Cardiac fibroblast (primary cell): ENCODE data around the gene OR52N4.

Source experiments
- DNase-seq, 2 donors: peaks; one replicate each; pipeline versions ENCODE4 v3.0.0 to v3.0.0-alpha.2; 2010; ENCODE audit warnings: low read depth in 2 of 2
- H3K4me3 ChIP-seq, 2 donors: replicated peaks in 1 of 2; 1 replicate in 1 of 2; 2 replicates in 1 of 2; pipeline ENCODE4 v1.5.1; 2011; ENCODE audit warnings: low read depth in 2 of 2, low read length in 2 of 2, mild to moderate bottlenecking in 2 of 2, moderate library complexity in 1 of 2
- CTCF ChIP-seq: IDR thresholded peaks from one replicate; pipeline ENCODE4 v1.5.1; 2011; ENCODE audit warnings: low read depth, mild to moderate bottlenecking, low read length, inconsistent platforms

OR52N4 gene

GRCh38 chr11:5749836-5750235 is 4.2 kb upstream of the OR52N4 start:
- H3K4me3 ChIP-seq, result no peak overlapping the region
- DNase-seq, result no peak
- TF ChIP-seq CTCF, result no peak

DNA sequence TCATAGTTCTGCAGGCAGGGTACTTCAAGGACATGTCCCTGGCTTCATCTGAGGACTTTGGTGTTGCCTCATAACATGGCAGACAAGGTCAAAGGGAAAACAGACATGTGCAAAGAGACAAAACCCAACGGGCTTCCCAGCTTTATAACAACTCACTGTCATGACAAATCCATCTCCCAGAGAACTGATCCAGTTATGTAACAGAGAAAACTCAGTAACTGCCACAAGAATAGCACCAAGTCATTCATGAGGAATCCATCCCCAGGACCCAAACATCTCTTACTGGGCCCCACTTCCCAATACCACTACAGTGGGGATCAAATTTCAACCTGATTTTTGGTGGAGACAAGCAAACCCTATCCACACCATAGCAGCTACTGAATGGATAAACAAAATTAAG is 13.0 kb downstream of the OR52N4 start:
- H3K4me3 ChIP-seq, result no peak overlapping the region
- DNase-seq, result no peak
- TF ChIP-seq CTCF, result no peak

- no peak within 1 kb of the TSS for H3K4me3 ChIP-seq
- DNase-seq, result no peak
- no peak for TF ChIP-seq CTCF
Measured at GRCh38 chr11:5783255-5783654, 29.2 kb downstream of the OR52N4 start, which contains the start of gene OR52N5. OR52N5 (minus strand) TSS chr11:5783355; CDS start chr11:5778634, 4,721 bp downstream.

DNA sequence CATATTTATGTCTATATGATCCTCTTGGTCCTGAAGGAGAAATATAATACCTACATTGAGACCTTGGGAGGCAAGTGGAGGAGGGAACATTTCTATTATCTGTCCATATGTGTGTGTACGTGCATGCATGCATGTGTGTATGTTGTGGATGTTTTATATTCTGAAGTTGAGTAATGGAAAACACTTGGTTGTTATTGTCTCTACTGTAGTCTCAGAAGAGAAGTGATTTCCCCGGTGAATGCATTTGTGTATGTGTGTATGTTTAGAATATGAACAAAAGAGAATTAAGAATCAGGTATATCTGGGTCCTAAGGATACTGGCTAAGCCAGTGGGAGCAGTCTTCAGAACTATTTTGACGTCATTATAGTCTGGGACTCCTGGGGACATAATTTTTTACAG is 37.1 kb downstream of the OR52N4 start, which contains the start of gene OR52N1:
TSS of gene OR52N1 (minus strand) at position 101 of the 400 bp plus-strand sequence. CDS start 2,449 bp downstream, outside the sequence.
- H3K4me3 ChIP-seq, result no peak within 1 kb of the TSS
- DNase-seq, result no peak
- no peak for TF ChIP-seq CTCF

DNA sequence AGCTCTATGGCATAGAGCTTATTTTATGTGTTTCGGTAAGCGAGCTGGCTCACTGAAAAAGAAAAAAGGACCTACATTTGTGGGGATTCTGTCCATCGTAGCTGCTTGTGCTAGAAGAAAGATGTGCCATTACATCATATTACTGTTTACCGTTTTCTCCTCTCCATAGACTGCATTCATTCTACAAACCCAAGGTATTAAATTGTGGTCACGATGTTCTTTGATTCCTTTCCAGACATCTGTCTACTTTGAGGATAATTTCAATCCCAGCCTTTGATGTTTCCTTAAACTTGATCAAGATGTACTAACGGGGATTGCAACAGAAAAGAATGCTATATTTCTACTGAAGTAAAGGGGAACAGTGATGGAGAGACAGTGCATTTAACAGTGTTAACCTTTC is 42.5 kb downstream of the OR52N4 start:
- no peak overlapping the region for H3K4me3 ChIP-seq
- DNase-seq, result no peak
- TF ChIP-seq CTCF, result no peak

GRCh38 chr11:5803982-5804381 is 49.9 kb downstream of the OR52N4 start:
- no peak overlapping the region for H3K4me3 ChIP-seq
- no peak for DNase-seq
- TF ChIP-seq CTCF, result no peak
